Natural killer cell (primary cell): ENCODE measurements around the gene TBX2. TPM values are rescaled to one million over a fixed set of nuclear protein-coding genes. Genes with fewer than 3 reads are reported as not detected.
A peak's percentile ranks its signal among the peaks of the same experiment; 100 is the strongest.

Experiments used
- ATAC-seq, 3 donors: fragments of 150-1000 bp in 2 of 3; fragments of 200-7000 bp in 1 of 3; cut with Tn5 transposase; 1 replicate in 1 of 3; 2 replicates in 2 of 3; pipeline ENCODE4 v1.10.0; 2021; ENCODE audit warnings: mild to moderate bottlenecking in 2 of 3, moderate library complexity in 2 of 3
- DNase-seq, 2 donors: peaks; one replicate each; pipeline versions ENCODE4 v3.0.0 to v3.0.0-alpha.2; 2013 to 2021; ENCODE audit warnings: mixed read lengths in 1 of 2
- H3K27ac ChIP-seq: one replicate; pipeline ENCODE4 v1.5.1; 2013; ENCODE audit warnings: mild to moderate bottlenecking, low read length
- H3K27me3 ChIP-seq: one replicate; pipeline ENCODE4 v1.6.1; 2013; ENCODE audit warnings: low read length; ENCODE audit not compliant: control insufficient read depth, insufficient read depth
- H3K36me3 ChIP-seq: one replicate; pipeline ENCODE4 v1.6.1; 2013; ENCODE audit warnings: low read length; ENCODE audit not compliant: control insufficient read depth, insufficient read depth
- H3K4me1 ChIP-seq: one replicate; pipeline ENCODE4 v1.6.1; 2013; ENCODE audit warnings: low read length; ENCODE audit not compliant: control insufficient read depth, insufficient read depth
- H3K4me3 ChIP-seq: one replicate; pipeline ENCODE4 v1.5.1; 2013; ENCODE audit warnings: low read length
- H3K9me3 ChIP-seq: one replicate; pipeline ENCODE4 v1.6.1; 2013; ENCODE audit warnings: low read length; ENCODE audit not compliant: control insufficient read depth, insufficient read depth
- H3K27ac Mint-ChIP-seq, 2 donors: one replicate each; pipeline ENCODE4 v1.8.0; 2022; ENCODE audit warnings: mild to moderate bottlenecking in 2 of 2, mixed read lengths in 2 of 2, moderate library complexity in 1 of 2
- H3K27me3 Mint-ChIP-seq, 2 donors: one replicate each; pipeline ENCODE4 v1.8.0; 2022; ENCODE audit warnings: low read depth in 2 of 2, mixed read lengths in 2 of 2
- H3K36me3 Mint-ChIP-seq: one replicate; pipeline ENCODE4 v1.8.0; 2022; ENCODE audit warnings: mixed read lengths
- H3K4me1 Mint-ChIP-seq, 2 donors: one replicate each; pipeline ENCODE4 v1.8.0; 2022; ENCODE audit warnings: mixed read lengths in 2 of 2
- H3K4me3 Mint-ChIP-seq: one replicate; pipeline ENCODE4 v1.8.0; 2022; ENCODE audit warnings: mild to moderate bottlenecking, moderate library complexity, mixed read lengths
- H3K9me3 Mint-ChIP-seq, 2 donors: one replicate each; pipeline ENCODE4 v1.8.0; 2022; ENCODE audit warnings: mixed read lengths in 2 of 2
- CTCF ChIP-seq: fragments of 200-600 bp; IDR thresholded peaks from one replicate; pipeline ENCODE4 v1.8.0; 2022; ENCODE audit warnings: antibody characterized with exemption
- WGBS: methylation state at CpG from one replicate; pipeline ENCODE4 v1.1.7; 2013; ENCODE audit warnings: missing lambda C conversion rate; ENCODE audit not compliant: insufficient coverage; 5-methylcytosine and 5-hydroxymethylcytosine counted together
- intact Hi-C: fragments of 100-400 bp; cut with micrococcal nuclease; formaldehyde crosslinking; loops from one replicate; pipeline ENCODE4 v1.14.2; 2022
- total RNA-seq, 4 donors: library from RNA; stranded (reverse); fragments of 120-200 nt in 1 of 4; gene quantifications; one replicate each; pipeline versions ENCODE4 v1.2.3 to v1.2.4, GENCODE V29; 2013 to 2022

The TBX2 gene
- total RNA-seq, 3 donors from 2014 or later (not counting 1 experiment from before 2014, with no cell fraction given), result 0.09 to 0.23 TPM; not detected in 1

DNA sequence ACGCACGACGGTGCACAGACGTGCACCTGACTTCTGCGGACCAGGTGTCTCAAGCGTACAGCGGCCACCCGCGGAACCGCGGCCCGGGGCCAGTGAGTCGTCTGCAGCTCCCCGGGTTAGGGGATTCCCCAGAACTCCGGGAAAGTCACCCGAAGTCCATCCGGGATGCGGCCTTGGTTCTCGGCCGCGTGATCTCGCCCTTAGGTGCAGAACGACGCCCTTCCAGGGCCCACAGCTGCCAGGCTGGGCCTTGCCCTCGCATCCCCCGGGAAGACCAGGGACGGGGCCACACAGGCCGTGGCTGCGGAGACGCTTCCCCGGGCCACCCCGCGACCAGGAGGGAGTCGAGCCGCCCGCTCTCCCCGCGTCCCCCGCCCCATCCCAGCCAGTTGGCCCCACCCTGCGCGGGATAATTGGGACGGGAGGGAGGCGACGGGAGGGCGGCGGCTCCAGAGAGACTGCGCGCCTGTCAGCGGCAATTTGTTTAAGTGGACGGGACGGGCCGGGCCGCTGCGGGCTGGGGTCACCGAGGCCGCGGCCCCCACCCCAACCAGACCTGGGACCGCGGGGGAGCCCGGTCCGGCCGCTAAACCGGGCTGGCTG lies 3.6 kb upstream of the TBX2 start:
- Mint-ChIP-seq H3K4me1 (peaks cover 5% of the 10 kb centered on the region in 2 donors), H3K27ac (no peak overlapping the region), H3K27me3 (peaks cover 22 to 23% of the 10 kb centered on the region in 2 donors), H3K9me3 (no peaks in the 10 kb centered on the region), H3K4me3 (no peak overlapping the region), H3K36me3 (no peaks in the 10 kb centered on the region)
- WGBS, result 8% methylated on average over 63 of the region's 63 CpGs
- H3K27me3 ChIP-seq, result peaks cover 29% of the 10 kb centered on the region
- H3K4me1 ChIP-seq, result peaks cover 28% of the 10 kb centered on the region
- no peaks in the 10 kb centered on the region for H3K36me3 ChIP-seq
- no peak for ATAC-seq
- H3K4me3 ChIP-seq, result no peak overlapping the region
- no peak overlapping the region for H3K27ac ChIP-seq
- H3K9me3 ChIP-seq, result no peaks in the 10 kb centered on the region
- no peak for TF ChIP-seq CTCF
- intact Hi-C loops, result no loop called here
- DNase-seq, result no peak

DNA sequence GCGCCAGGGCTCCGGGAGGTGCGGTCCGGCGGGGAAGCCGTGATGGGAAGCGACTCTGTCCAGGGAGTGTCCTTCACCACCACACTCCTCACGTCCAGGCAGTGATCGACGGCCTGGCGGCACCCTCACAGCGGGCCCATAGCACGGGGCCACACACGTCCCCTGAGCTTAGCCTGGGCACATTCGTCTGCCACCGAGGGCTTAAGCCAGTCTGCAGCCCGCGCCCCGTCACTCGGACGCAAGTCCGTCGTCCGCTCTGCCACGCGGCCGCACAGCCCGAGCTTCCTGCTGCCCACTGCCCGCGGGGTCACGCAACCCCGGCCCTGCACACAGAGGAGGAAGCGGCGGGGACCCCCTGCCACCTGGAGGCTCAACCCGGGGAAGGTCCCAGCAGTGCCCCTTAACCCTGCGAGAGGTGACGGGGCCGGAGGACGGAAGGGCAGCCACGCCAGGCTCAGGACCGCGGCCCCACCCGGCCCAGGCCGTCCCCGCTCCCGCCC lies 3.0 kb upstream of the TBX2 start:
- Histone ChIP-seq H3K4me3 (no peak overlapping the region), H3K9me3 (no peaks in the 10 kb centered on the region), H3K27ac (no peak overlapping the region), H3K4me1 (peaks cover 33% of the 10 kb centered on the region), H3K36me3 (no peaks in the 10 kb centered on the region), H3K27me3 (peaks cover 34% of the 10 kb centered on the region)
- no peak for TF ChIP-seq CTCF
- Mint-ChIP-seq H3K36me3 (no peaks in the 10 kb centered on the region), H3K27ac (no peak overlapping the region), H3K4me1 (peaks cover 5% of the 10 kb centered on the region in 2 donors), H3K4me3 (peak overlapping the region; percentile 25), H3K27me3 (peaks cover 27 to 29% of the 10 kb centered on the region in 2 donors), H3K9me3 (no peaks in the 10 kb centered on the region)
- DNase-seq (no peak), ATAC-seq (no peak)
- WGBS, result 9% methylated on average over 46 of the region's 46 CpGs
- intact Hi-C loops, result no loop called here

DNA sequence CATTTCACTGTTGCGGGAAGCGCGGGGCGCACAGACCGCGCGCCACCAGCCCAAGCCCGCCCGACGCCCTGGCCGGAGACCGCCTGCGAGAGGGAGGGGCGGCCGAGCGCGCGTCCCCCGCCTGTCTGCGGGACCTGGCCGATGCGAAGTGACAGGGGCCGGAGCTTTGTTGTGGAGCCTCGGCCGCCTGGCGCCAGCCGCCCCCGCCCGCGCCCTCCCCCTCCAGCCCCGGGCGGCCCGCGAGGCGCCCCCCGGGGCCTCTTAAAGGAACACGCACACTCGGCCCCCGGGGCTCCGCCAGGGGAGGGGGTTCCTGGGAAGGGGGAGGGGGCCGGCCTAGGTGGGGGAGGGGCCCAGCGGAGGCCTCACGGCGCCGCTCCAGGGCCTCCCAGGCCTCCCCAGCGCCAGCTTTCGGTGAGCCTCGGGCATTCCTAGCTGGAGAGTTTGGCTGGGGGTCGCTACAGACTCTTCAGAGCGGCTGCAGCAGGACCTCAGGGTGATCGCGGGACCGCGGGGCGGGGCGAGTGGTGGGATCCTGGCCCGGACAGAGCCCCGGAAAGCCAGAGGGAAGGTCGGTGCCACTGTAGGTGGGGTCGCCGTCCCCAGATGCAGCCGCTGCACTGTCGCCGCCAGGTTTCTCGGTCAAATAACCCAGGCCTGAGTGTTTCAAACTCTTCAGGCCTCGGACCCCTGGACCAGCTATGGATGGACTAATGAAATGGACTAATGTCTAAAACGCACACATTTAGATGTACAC lies 2.4 kb upstream of the TBX2 start:
- Mint-ChIP-seq H3K36me3 (no peaks in the 10 kb centered on the region), H3K4me1 (peaks cover 6% of the 10 kb centered on the region in 2 donors), H3K27me3 (peaks cover 29 to 32% of the 10 kb centered on the region in 2 donors), H3K4me3 (no peak overlapping the region), H3K27ac (no peak overlapping the region), H3K9me3 (no peaks in the 10 kb centered on the region)
- TF ChIP-seq CTCF, result no peak
- ATAC-seq (no peak), DNase-seq (no peak)
- intact Hi-C loops, result no loop called here
- Histone ChIP-seq H3K4me3 (no peak overlapping the region), H3K9me3 (no peaks in the 10 kb centered on the region), H3K27ac (no peak overlapping the region), H3K36me3 (no peaks in the 10 kb centered on the region), H3K4me1 (peaks cover 33% of the 10 kb centered on the region), H3K27me3 (peaks cover 40% of the 10 kb centered on the region)
- 3% methylated on average over 58 of the region's 67 CpGs for WGBS
